Endometrial microvascular endothelial cells (primary cell): ENCODE measurements around the gene LRATD1. TPM values are rescaled to one million over a fixed set of nuclear protein-coding genes. Genes with fewer than 3 reads are reported as not detected.
"Not testable (repeated sequence)": the region's sequence is repeated elsewhere in the genome, so short reads cannot be mapped to it uniquely, and the experiment has no call there.

Experiments used
- in situ Hi-C: cut with HindIII; loops from 2 replicates; pipeline ENCODE4 v1.10.0; 2017; ENCODE audit warnings: low sequenced_read_pairs, low pct_unique_long_range_greater_than_20kb; ENCODE audit errors: inconsistent ontology term
- total RNA-seq: library from RNA; depleted of rRNA; stranded (reverse); fragments of >200 nt; gene quantifications from one replicate; pipeline ENCODE4 v1.2.3, GENCODE V29; 2015; ENCODE audit errors: inconsistent ontology term

The LRATD1 gene
- 8.4 TPM for total RNA-seq

DNA sequence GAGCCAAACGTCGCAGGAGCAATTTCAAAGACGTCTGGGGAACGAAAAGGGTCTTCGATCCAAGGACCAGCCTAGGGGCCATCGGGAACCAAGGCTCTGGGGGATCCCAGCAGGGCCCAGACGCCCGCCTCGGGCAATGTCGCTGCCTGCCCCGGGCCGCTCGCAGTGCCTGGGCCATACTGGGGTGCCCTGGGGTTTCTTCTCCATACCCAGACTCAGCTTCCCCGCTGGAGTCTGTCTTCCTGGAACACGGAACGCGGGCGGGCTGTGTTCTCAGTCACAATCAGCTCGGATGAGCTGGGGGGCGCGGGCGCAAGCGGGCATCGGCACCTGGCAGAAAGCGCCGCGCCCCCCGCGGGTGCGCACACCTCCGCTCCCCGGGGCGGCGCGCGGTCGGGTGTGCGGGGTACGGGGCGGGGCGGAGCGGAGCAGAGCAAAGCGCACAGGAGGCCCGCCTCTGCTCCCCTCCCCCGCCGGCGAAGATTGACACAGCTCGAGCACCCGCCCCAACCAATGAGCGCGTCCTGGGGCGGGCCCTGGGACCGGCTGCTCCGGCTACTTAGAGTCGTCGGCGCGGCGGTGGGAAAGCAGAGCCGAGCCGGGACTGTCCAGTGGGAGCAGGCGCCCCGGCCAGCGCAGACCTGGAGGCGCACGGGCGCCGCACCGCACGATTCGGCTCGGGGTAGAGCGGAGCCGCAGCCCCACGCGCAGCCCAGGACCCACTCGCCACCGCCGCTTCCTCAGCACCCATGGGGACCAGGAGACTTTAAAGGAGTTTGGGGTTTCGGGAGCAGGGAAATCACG, at the start of gene LRATD1:
Gene LRATD1 (plus strand): TSS at position 585 of the 804 bp plus-strand sequence. CDS start 1,263 bp downstream, outside the sequence.
- in situ Hi-C loops: no loop called here

- in situ Hi-C loops: no loop called here
These were observed 49.5 kb upstream of the LRATD1 start for GRCh38 chr2:14583059-14583458.

DNA sequence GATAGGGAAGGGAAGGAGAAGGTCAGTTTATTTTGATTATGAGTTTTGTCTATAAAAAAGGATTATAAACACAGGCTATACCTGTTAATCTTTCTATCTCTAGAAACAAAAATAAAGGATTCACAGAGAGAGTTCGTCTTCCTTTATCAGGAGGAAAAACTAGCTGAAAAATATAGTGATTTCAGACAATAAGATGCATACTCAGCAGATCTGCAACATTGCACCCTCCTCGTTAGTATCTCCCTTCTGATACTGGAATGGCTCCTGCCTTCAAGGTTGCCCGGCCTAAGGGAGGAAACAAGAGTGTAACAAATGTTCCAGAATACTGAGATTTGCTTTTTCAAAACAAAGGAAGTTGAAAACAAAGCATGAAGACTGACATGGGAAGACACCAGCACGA, 48.7 kb upstream of the LRATD1 start:
- in situ Hi-C loops: no loop called here

GRCh38 chr2:14587119-14587518, 45.4 kb upstream of the LRATD1 start:
- in situ Hi-C loops: no loop called here

DNA sequence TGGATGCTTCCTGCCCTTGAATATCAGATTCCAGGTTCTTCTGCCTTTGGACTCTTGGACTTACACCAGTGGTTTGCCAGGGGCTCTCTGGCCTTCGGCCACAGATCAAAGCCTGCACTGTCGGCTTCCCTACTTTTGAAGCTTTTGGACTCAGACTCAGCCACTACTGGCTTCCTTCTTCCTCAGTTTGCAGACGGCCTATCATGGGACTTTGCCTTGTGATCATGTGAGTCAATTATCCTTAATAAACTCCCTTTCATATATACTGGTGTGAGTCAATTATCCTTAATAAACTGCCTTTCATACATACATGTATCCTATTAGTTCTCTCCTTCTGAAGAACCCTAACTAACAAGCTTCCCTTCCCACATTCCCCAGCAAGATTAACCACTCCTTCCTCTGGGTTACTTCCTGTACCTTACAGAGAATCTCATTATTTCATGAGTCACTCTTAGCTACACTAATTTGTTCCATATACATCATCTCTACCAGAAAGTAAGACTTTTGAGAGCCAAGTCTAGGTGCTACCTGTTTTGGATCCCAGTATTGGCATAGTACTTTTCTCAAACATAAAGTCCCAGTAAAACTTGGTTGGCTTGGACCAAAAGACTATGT, 31.3 kb upstream of the LRATD1 start:
- in situ Hi-C loops: no loop called here

GRCh38 chr2:14602309-14602708, 30.2 kb upstream of the LRATD1 start:
- in situ Hi-C loops: no loop called here

GRCh38 chr2:14603676-14604075, 28.8 kb upstream of the LRATD1 start:
- in situ Hi-C loops: no loop called here

GRCh38 chr2:14608245-14608644, 24.3 kb upstream of the LRATD1 start:
- in situ Hi-C loops: no loop called here

- in situ Hi-C loops: no loop called here
These were observed 18.5 kb upstream of the LRATD1 start for GRCh38 chr2:14614017-14614416.

DNA sequence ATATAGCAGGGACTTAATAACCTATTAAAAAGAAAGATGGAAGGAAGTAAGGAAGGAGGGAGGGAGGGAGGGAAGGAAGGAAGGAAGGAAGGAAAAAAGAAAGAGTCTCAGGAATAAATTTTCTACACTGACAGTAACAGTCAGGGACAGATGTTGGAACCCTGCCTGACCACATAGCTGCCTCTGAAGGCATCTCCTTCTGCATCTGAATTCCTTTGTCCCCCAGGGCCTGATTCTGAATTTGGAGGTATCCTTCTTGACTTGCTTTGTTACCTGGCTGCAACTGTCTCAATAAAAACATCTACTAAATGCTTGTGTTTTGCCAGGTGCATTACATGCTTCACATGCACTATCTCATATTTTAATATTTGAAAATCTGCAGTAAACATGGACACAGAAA, 17.4 kb upstream of the LRATD1 start:
- in situ Hi-C loops: no loop called here

DNA sequence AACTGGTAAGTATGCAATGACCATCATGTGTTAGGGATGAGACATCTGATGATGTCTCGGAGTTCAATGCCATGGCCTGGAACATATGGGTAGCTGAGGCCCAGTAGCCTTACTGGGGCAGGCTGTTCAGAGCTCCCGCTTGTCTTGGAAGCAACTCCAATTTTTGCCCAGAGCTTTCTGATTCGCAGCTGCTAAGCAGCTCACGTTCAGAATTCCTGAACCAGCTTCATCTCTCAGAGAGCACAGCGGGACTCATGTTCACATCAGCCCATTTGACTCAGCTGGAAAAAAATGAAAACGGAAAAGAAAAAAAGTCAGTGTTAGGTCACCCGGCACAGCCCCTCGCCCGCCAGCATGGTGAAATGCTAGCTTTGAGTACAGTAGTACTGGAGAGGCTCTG, 16.8 kb upstream of the LRATD1 start:
- in situ Hi-C loops: no loop called here

GRCh38 chr2:14616342-14616741, 16.2 kb upstream of the LRATD1 start:
- in situ Hi-C loops: no loop called here

DNA sequence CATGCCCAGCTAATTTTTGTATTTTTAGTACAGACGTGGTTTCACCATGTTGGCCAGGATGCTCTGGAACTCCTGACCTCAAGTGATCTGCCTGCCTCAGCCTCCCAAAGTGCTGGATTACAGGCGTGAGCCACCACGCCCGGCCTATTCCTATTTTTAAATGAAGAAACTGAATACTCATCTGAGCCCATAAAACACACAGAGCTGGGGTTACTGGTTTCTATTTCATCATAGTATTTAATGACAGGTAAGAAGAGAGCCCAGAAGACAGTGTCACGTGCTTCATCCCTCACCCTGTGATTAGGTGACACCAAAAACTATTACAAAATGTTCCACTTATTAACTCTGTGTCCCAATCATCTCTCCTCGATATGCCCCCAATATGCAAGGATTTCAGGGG, 15.6 kb upstream of the LRATD1 start:
- in situ Hi-C loops: no loop called here

GRCh38 chr2:14619441-14619840, 13.1 kb upstream of the LRATD1 start:
- in situ Hi-C loops: no loop called here

DNA sequence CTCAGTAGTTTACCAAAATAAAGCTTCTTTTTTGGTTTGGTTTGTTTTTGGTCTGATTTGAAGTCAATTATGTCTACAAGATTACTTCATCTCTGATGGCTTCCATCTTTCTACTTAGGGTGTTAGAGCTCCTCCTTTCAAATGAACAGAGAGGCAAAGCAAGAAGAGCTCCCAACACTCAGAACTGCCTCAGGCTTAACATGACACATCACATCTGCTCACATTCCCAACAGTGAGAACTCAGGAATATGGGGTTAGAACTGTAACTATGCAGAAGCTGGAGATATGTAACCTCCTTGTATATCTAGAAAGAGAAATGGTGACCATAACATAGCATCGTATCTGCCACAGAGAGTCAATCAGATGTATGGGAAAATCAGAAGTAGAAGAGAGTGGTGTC, 11.4 kb upstream of the LRATD1 start:
- in situ Hi-C loops: no loop called here

DNA sequence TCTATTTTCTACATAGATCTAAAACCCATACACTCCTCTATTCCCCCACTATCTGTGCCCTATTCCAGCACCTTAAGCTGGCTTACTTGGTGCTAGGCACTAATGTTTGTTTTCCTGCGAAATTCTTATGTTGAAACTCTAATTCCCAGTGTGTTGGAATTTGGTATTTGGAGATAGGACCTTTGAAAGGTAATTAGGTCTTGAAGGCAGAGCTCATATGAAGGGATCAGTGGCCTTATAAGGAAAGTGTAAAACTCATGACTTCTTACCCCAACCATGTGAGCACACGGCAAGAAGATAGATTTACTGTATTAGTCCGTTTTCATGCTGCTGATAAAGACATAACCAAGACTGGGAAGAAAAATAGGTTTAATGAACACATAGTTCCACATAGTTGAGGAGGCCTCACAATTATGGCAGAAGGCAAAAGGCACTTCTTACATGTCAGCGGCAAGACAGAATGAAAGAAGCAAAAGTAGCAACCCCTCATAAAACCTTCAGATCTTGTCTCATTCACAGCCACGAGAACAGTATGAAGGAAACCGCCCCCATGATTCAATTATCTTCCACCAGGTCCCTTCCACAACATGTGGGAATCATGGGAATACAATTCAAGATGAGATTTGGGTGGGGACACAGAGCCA, 10.5 kb upstream of the LRATD1 start:
- in situ Hi-C loops: no loop called here

GRCh38 chr2:14622550-14622939, 10.0 kb upstream of the LRATD1 start:
- in situ Hi-C loops: not testable (repeated sequence)

- in situ Hi-C loops: no loop called here
These were observed 9.3 kb upstream of the LRATD1 start for GRCh38 chr2:14623237-14623636.

- in situ Hi-C loops: no loop called here
These were observed 5.6 kb upstream of the LRATD1 start for GRCh38 chr2:14626873-14627272.

- in situ Hi-C loops: no loop called here
These were observed 3.6 kb upstream of the LRATD1 start for GRCh38 chr2:14628901-14629300.
